Testis (tissue), 2 donors: ENCODE results near the gene CEP250.

Experiments used
- POLR2A ChIP-seq: fragments of 450-650 bp; IDR thresholded peaks from one replicate; pipeline ENCODE4 v1.6.1; 2017; ENCODE audit warnings: antibody characterized with exemption, mild to moderate bottlenecking, moderate library complexity
- TF ChIP-seq, protein P1 (sequence below), 3 experiments: fragments of 450-650 bp in 2 of 3; fragments of 200-600 bp in 1 of 3; sonication (generic) in 1 of 3; IDR thresholded peaks; one replicate each; pipeline ENCODE4 v1.5.1; 2016 to 2019; ENCODE audit warnings: antibody characterized with exemption in 3 of 3, mild to moderate bottlenecking in 2 of 3, moderate library complexity in 1 of 3

- TF ChIP-seq, protein P1, sequence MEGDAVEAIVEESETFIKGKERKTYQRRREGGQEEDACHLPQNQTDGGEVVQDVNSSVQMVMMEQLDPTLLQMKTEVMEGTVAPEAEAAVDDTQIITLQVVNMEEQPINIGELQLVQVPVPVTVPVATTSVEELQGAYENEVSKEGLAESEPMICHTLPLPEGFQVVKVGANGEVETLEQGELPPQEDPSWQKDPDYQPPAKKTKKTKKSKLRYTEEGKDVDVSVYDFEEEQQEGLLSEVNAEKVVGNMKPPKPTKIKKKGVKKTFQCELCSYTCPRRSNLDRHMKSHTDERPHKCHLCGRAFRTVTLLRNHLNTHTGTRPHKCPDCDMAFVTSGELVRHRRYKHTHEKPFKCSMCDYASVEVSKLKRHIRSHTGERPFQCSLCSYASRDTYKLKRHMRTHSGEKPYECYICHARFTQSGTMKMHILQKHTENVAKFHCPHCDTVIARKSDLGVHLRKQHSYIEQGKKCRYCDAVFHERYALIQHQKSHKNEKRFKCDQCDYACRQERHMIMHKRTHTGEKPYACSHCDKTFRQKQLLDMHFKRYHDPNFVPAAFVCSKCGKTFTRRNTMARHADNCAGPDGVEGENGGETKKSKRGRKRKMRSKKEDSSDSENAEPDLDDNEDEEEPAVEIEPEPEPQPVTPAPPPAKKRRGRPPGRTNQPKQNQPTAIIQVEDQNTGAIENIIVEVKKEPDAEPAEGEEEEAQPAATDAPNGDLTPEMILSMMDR (IDR thresholded peaks at IDR 0.05) = no peak
- no peak for TF ChIP-seq POLR2A
Observed at GRCh38 chr20:35525639-35526038, 70.2 kb downstream of the CEP250 start.
